OCI-LY1 (cell line): ENCODE measurements around the gene ZCCHC14.

ENCODE experiments used
- CTCF ChIP-seq: fragments of 200-600 bp; sonication (generic), shearing (Covaris generic); IDR thresholded peaks from 2 replicates; pipeline ENCODE4 v1.5.1; 2017; ENCODE audit warnings: mild to moderate bottlenecking, antibody characterized with exemption, low read length, moderate library complexity, mixed read lengths
- EZH2 ChIP-seq: fragments of 200-600 bp; sonication (generic), shearing (Covaris generic); IDR thresholded peaks from 2 replicates; pipeline ENCODE4 v1.8.0; 2017; ENCODE audit warnings: borderline replicate concordance, mixed run types, mild to moderate bottlenecking, antibody characterized with exemption, low read length, moderate library complexity, mixed read lengths

GRCh38 chr16:87442581-87442966, 50.2 kb downstream of the ZCCHC14 start:
- TF ChIP-seq CTCF, result no peak
- TF ChIP-seq EZH2, result no peak
